Measurements from ENCODE around the gene TH. TPM values are rescaled to one million over a fixed set of nuclear protein-coding genes. Genes with fewer than 3 reads are reported as not detected.
A peak's percentile ranks its signal among the peaks of the same experiment; 100 is the strongest.

The TH gene
- total and polyA plus RNA-seq, 2 of the 8 experiments (the other 6 are each of a cell fraction or from before 2014, with no cell fraction given), result 0.09 TPM; not detected in 1

- Histone ChIP-seq H2BK12ac (ENCODE audit: low read depth, low read length) (0 out of 2 replicates have a peak overlapping the region, but pooled peaks have one; percentile 52), H3K79me2 (ENCODE audit: control insufficient read depth in 1 of 2, insufficient read depth in 2 of 2, low read length in 2 of 2) (no peaks in the 10 kb centered on the region), H2BK15ac (ENCODE audit: low read length) (no peak overlapping the region), H4K8ac (ENCODE audit: extremely low read depth, insufficient read depth, low read length) (no peak overlapping the region; the same call in none of the 2 replicates), H3K27me3 (replicated peaks in 1 of 4; ENCODE audit: control insufficient read depth in 3 of 4, extremely low read depth in 1 of 4, insufficient read depth in 3 of 4, low read length in 3 of 4) (peaks cover 22 to 60% (median 46%) of the 10 kb centered on the region in 4 experiments), H2BK5ac (ENCODE audit: low read depth, low read length) (no peak overlapping the region), H3K36me3 (ENCODE audit: control insufficient read depth in 2 of 4, insufficient read depth in 4 of 4, low read length in 3 of 4) (no peaks in the 10 kb centered on the region), H3K23ac (ENCODE audit: insufficient read length) (no peak overlapping the region), H3K4me3 (ENCODE audit: extremely low read depth in 1 of 4, insufficient read depth in 2 of 4, low read depth in 3 of 4, low read length in 4 of 4) (no peak overlapping the region), H3K4ac (replicated peaks; ENCODE audit: insufficient read length, low read depth, low read length) (no peak overlapping the region), H3K4me1 (replicated peaks in 1 of 4; ENCODE audit: control insufficient read depth in 3 of 4, insufficient read depth in 4 of 4, low read length in 3 of 4) (peaks cover 0 to 9% (median 3%) of the 10 kb centered on the region in 4 experiments; a peak in 4 of 7 replicates), H3K79me1 (ENCODE audit: low read depth, low read length) (no peaks in the 10 kb centered on the region), H3K14ac (ENCODE audit: insufficient read length) (no peak overlapping the region), H3K4me2 (ENCODE audit: insufficient read depth in 1 of 2, low read depth in 2 of 2, low read length in 2 of 2) (no peak overlapping the region), H4K91ac (replicated peaks; ENCODE audit: insufficient read length, low read length) (no peak overlapping the region), H2AFZ (ENCODE audit: low read length) (no peak overlapping the region), H2BK120ac (replicated peaks; ENCODE audit: low read depth, low read length) (no peak overlapping the region), H3K27ac (ENCODE audit: low read depth, low read length) (no peak overlapping the region), H2BK20ac (ENCODE audit: low read length) (no peak overlapping the region), H3K56ac (replicated peaks; ENCODE audit: insufficient read length, low read depth, low read length) (no peak overlapping the region), H4K5ac (ENCODE audit: insufficient read length, low read depth, low read length) (no peak overlapping the region), H3K9ac (replicated peaks in 1 of 4; ENCODE audit: extremely low read depth in 1 of 4, low read depth in 3 of 4, low read length in 3 of 4) (no peak overlapping the region), H3K18ac (ENCODE audit: extremely low read depth, low read length) (no peak overlapping the region), H3K23me2 (ENCODE audit: low read depth, low read length) (peaks cover 15% of the 10 kb centered on the region; the same call in 1 of the 2 replicates), H4K20me1 (replicated peaks in 1 of 2; ENCODE audit: control insufficient read depth in 1 of 2, insufficient read depth in 2 of 2, low read length in 2 of 2) (peaks cover 0 to 9% of the 10 kb centered on the region in 2 experiments), H3K9me3 (ENCODE audit: insufficient read depth in 2 of 2, low read depth in 1 of 2, low read length in 1 of 2) (no peaks in the 10 kb centered on the region; a peak in 1 of 4 replicates), H2AK5ac (ENCODE audit: low read depth, low read length) (no peak overlapping the region)
- CTCF ChIA-PET (ENCODE audit: partially characterized antibody), result interaction anchor here (0.8 to 12.3 kb wide), 8 partner anchors 10 to 458 kb away, joined by 3 to 170 read pairs (median 4); no protein-coding TSS in a partner anchor
- DNase-seq (ENCODE audit: low read depth in 1 of 2, low spot score in 2 of 2) (no peak), FAIRE-seq (no peak)
- POLR2A ChIA-PET (ENCODE audit: partially characterized antibody), result no interaction called here
- WGBS, 2 experiments (ENCODE audit: extremely low coverage in 1 of 2, insufficient coverage in 1 of 2, insufficient read length in 1 of 2, insufficient replicate concordance in 2 of 2, low coverage in 1 of 2, low lambda C conversion rate in 2 of 2, missing lambda C conversion rate in 1 of 2), result 85% methylated on average over 11 of the region's 19 CpGs; no CpG with 5 or more reads in 1 of the 2 experiments
- TF ChIP-seq JUN (IDR thresholded peaks at IDR 0.05; ENCODE audit: low read depth, low read length) (no peak), EP300 (IDR thresholded peaks at IDR 0.05; ENCODE audit: borderline replicate concordance in 1 of 2, low read depth in 2 of 2, low read length in 2 of 2) (no peak), PHF8 (conservative IDR thresholded peaks at IDR 0.05; ENCODE audit: low read depth, low read length) (no peak)
Measured at GRCh38 chr11:2134022-2135010, 37.3 kb downstream of the TH start.
